GM13977 (cell line): ENCODE data around the gene COG8.

Experiments used
- DNase-seq: peaks from one replicate; pipeline ENCODE4 v3.0.0; 2012; ENCODE audit warnings: low spot score
- CTCF ChIP-seq: IDR thresholded peaks from 2 replicates; pipeline ENCODE4 v1.5.1; 2012; ENCODE audit warnings: mild to moderate bottlenecking, control low read depth; ENCODE audit not compliant: insufficient read depth; ENCODE audit errors: extremely low read depth, missing control alignments
- in situ Hi-C: fragments of 300-500 bp; cut with MboI; formaldehyde crosslinking; loops from one replicate; pipeline ENCODE4 v1.12.0; 2022; ENCODE audit warnings: low sequenced_read_pairs, low pct_unique_long_range_greater_than_20kb, mixed read lengths, inconsistent platforms; ENCODE audit not compliant: unreplicated experiment

The COG8 gene

GRCh38 chr16:69378036-69378435, 38.7 kb upstream of the COG8 start:
- no peak for TF ChIP-seq CTCF
- in situ Hi-C loops = no loop called here

GRCh38 chr16:69376393-69377059, 37.2 kb upstream of the COG8 start:
- in situ Hi-C loops = no loop called here
- TF ChIP-seq CTCF = no peak
- no peak for DNase-seq

More at GRCh38 chr16:69378036-69378435, 38.7 kb upstream of the COG8 start:
- DNase-seq = no peak

DNA sequence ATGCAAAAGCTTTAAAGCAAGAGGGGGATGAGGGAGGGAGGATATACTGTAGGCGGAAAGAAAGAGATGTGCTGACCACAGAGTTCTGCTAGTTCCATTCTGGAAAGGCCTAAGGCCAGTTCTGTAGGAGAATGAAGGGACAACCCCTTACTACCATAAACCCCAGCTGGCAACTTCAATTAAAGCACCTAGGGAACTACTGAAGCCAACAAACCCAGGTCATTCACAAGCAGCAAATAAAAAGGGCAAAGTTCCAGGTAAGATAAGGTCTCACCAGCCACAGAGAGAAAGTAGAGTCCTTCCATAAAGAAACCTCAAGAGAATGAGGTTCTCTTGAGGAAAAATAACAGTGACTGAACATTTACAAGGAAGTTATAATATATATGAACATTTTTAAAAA, 33.7 kb upstream of the COG8 start:
- no peak for DNase-seq
- no peak for TF ChIP-seq CTCF
- in situ Hi-C loops = no loop called here

DNA sequence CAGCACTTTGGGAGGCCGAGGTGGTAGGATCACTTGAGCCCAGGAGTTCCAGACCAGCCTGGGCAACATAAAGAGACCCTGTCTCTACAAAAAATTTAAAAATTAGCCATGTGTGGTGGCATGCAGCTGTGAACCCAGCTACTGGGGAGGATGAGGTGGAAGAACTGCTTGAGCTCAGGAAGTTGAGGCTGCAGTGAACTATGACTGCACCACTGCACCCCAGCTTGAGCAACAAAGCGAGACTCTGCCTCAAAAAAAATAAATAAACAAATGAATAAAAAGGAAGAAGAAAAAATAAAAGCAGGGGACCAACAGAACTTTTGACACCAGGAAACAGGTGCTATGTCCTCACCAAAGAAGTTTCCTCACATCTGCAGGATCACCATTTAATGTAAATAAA, 32.2 kb upstream of the COG8 start:
- no peak for TF ChIP-seq CTCF
- DNase-seq = no peak
- in situ Hi-C loops = no loop called here

DNA sequence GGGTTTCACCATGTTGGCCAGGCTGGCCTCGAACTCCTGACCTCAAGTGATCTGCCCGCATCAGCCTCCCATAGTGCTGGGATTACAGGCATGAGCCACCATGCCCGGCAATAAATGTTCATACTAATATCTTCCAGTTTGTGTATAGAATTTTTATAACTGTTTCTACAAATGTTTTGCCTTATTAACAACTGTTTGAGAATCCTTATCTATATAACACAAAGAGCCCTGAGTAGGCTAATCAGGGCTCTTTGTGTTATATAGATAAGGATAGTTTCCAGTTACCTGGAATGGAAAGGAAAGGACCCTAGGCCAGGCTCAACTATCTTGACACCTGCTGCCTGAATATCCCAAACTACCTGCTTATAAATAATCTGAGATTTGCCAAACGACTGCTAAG, 29.5 kb upstream of the COG8 start:
- in situ Hi-C loops = no loop called here

DNA sequence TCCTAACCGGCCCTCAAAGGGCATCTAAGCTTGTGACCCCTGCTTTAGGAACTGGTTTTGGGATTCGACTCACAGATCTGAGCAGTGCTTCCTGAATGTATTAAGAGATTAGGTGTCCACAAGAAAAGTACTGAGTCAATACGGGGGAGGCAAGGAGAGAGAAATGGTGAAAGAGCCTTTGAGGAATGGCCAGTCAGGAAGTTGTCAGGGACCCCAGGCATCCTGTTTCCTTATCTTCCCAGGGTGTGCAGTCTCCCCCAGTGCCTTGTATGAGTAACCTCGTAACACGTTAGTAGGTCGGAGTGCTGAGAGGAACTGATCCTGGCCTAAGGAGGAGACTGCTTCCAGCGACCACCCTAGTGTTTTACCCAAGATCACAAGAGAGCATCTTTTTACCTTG, 28.6 kb upstream of the COG8 start:
- in situ Hi-C loops = no loop called here
- no peak for TF ChIP-seq CTCF
- no peak for DNase-seq

More for the DNA sequence above, 29.5 kb upstream of the COG8 start:
- TF ChIP-seq CTCF = no peak
- no peak for DNase-seq
